H1 (cell line): Measurements from ENCODE around the gene MTIF3. TPM values are rescaled to one million over a fixed set of nuclear protein-coding genes. Genes with fewer than 3 reads are reported as not detected.

ENCODE experiments used
- CTCF ChIA-PET: fragments of 300-600 bp; sonication (Branson Sonifier 250); formaldehyde crosslinking; loops from one replicate; lab custom pipeline; 2021; ENCODE audit not compliant: partially characterized antibody; lab: Charles Lee
- POLR2A ChIA-PET: fragments of 300-600 bp; sonication (Branson Sonifier 250); formaldehyde crosslinking; loops from one replicate; lab custom pipeline; 2021; ENCODE audit warnings: inconsistent platforms; ENCODE audit not compliant: partially characterized antibody; lab: Charles Lee
- DNase-seq, 2 experiments: peaks; one replicate each; pipeline versions ENCODE4 v3.0.0 to v3.0.0-alpha.2; 2010 to 2022; ENCODE audit warnings: low spot score in 2 of 2, low read depth in 1 of 2, mixed read lengths in 1 of 2
- FAIRE-seq: peaks from 2 replicates; lab custom pipeline; 2011; peaks lifted over from hg19 to GRCh38; lab: Jason Lieb, UNC
- H2AFZ ChIP-seq: 2 replicates; pipeline ENCODE4 v1.8.1; 2012; ENCODE audit warnings: low read length, inconsistent platforms
- H2AK5ac ChIP-seq: 2 replicates; pipeline ENCODE4 v1.6.1; 2013; ENCODE audit warnings: low read depth, low read length
- H2BK120ac ChIP-seq: replicated peaks from 2 replicates; pipeline ENCODE3; 2013; ENCODE audit warnings: low read depth, low read length, inconsistent platforms
- H2BK12ac ChIP-seq: 2 replicates; pipeline ENCODE4 v1.6.1; 2013; ENCODE audit warnings: low read depth, low read length
- H2BK15ac ChIP-seq: 2 replicates; pipeline ENCODE4 v1.6.1; 2013; ENCODE audit warnings: low read length
- H2BK20ac ChIP-seq: 2 replicates; pipeline ENCODE4 v1.6.1; 2013; ENCODE audit warnings: low read length
- H2BK5ac ChIP-seq: 2 replicates; pipeline ENCODE4 v1.6.1; 2013; ENCODE audit warnings: low read depth, low read length
- H3K14ac ChIP-seq: 2 replicates; pipeline ENCODE4 v1.6.1; 2013; ENCODE audit warnings: inconsistent platforms; ENCODE audit not compliant: insufficient read length
- H3K18ac ChIP-seq: 2 replicates; pipeline ENCODE4 v1.6.1; 2013; ENCODE audit warnings: low read length; ENCODE audit errors: extremely low read depth
- H3K23ac ChIP-seq: 2 replicates; pipeline ENCODE4 v1.6.1; 2013; ENCODE audit warnings: inconsistent platforms; ENCODE audit not compliant: insufficient read length
- H3K23me2 ChIP-seq: 2 replicates; pipeline ENCODE4 v1.6.1; 2013; ENCODE audit warnings: low read depth, low read length
- H3K27ac ChIP-seq: 2 replicates; pipeline ENCODE4 v1.6.1; 2011; ENCODE audit warnings: low read depth, low read length, inconsistent platforms
- H3K27me3 ChIP-seq, 4 experiments: replicated peaks in 1 of 4; 1 replicate in 1 of 4; 2 replicates in 3 of 4; pipeline versions ENCODE4 v1.6.1 to v1.8.1; 2011 to 2013; ENCODE audit warnings: low read length in 3 of 4, mild to moderate bottlenecking in 3 of 4, inconsistent platforms in 2 of 4, mixed read lengths in 2 of 4, moderate library complexity in 1 of 4; ENCODE audit not compliant: control insufficient read depth in 3 of 4, insufficient read depth in 3 of 4; ENCODE audit errors: extremely low read depth in 1 of 4
- H3K36me3 ChIP-seq, 4 experiments: 2 replicates each; pipeline versions ENCODE4 v1.6.1 to v1.8.1; 2011 to 2013; ENCODE audit warnings: mild to moderate bottlenecking in 4 of 4, low read length in 3 of 4, moderate library complexity in 2 of 4, control low read depth in 1 of 4, inconsistent platforms in 1 of 4; ENCODE audit not compliant: insufficient read depth in 4 of 4, control insufficient read depth in 2 of 4
- H3K4ac ChIP-seq: replicated peaks from 2 replicates; pipeline ENCODE3; 2013; ENCODE audit warnings: low read length, low read depth, mixed read lengths, inconsistent platforms; ENCODE audit not compliant: insufficient read length
- H3K4me1 ChIP-seq, 4 experiments: replicated peaks in 1 of 4; 1 replicate in 1 of 4; 2 replicates in 3 of 4; pipeline versions ENCODE4 v1.6.1 to v1.8.1; 2011 to 2013; ENCODE audit warnings: low read length in 3 of 4, inconsistent platforms in 2 of 4, mixed read lengths in 1 of 4; ENCODE audit not compliant: insufficient read depth in 4 of 4, control insufficient read depth in 3 of 4
- H3K4me2 ChIP-seq, 2 experiments: 2 replicates each; pipeline versions ENCODE4 v1.6.1 to v1.8.1; 2011 to 2013; ENCODE audit warnings: low read depth in 2 of 2, low read length in 2 of 2, control low read depth in 1 of 2, inconsistent platforms in 1 of 2, mild to moderate bottlenecking in 1 of 2; ENCODE audit not compliant: insufficient read depth in 1 of 2
- H3K4me3 ChIP-seq, 4 experiments: fragments of 200-600, 300-600 bp in 1 of 4; sonication (generic), shearing (Covaris generic), sonication (Bioruptor Twin) in 1 of 4; 2 replicates each; pipeline versions ENCODE4 v1.5.1 to v1.8.1; 2011 to 2016; ENCODE audit warnings: low read length in 4 of 4, low read depth in 3 of 4, control low read depth in 2 of 4, inconsistent platforms in 2 of 4, mild to moderate bottlenecking in 2 of 4, mixed read lengths in 1 of 4, moderate library complexity in 1 of 4; ENCODE audit not compliant: insufficient read depth in 2 of 4; ENCODE audit errors: extremely low read depth in 1 of 4
- H3K56ac ChIP-seq: replicated peaks from 2 replicates; pipeline ENCODE3; 2013; ENCODE audit warnings: low read depth, mild to moderate bottlenecking, mixed read lengths, low read length, inconsistent platforms; ENCODE audit not compliant: insufficient read length
- H3K79me1 ChIP-seq: 2 replicates; pipeline ENCODE4 v1.6.1; 2013; ENCODE audit warnings: low read depth, low read length, control low read depth
- H3K79me2 ChIP-seq, 2 experiments: 2 replicates each; pipeline versions ENCODE4 v1.6.1 to v1.8.1; 2012 to 2013; ENCODE audit warnings: low read length in 2 of 2, mild to moderate bottlenecking in 2 of 2, inconsistent platforms in 1 of 2; ENCODE audit not compliant: insufficient read depth in 2 of 2, control insufficient read depth in 1 of 2
- H3K9ac ChIP-seq, 4 experiments: replicated peaks in 1 of 4; 1 replicate in 1 of 4; 2 replicates in 3 of 4; pipeline versions ENCODE4 v1.6.1 to v1.8.1; 2011 to 2013; ENCODE audit warnings: low read depth in 3 of 4, low read length in 3 of 4, control low read depth in 2 of 4, mild to moderate bottlenecking in 2 of 4, moderate library complexity in 2 of 4, inconsistent platforms in 1 of 4; ENCODE audit errors: extremely low read depth in 1 of 4
- H3K9me3 ChIP-seq, 2 experiments: 2 replicates each; pipeline versions ENCODE4 v1.6.1 to v1.8.1; 2012 to 2013; ENCODE audit warnings: mild to moderate bottlenecking in 2 of 2, moderate library complexity in 2 of 2, control low read depth in 1 of 2, inconsistent platforms in 1 of 2, low read depth in 1 of 2, low read length in 1 of 2, mixed read lengths in 1 of 2; ENCODE audit not compliant: insufficient read depth in 2 of 2
- H4K20me1 ChIP-seq, 2 experiments: replicated peaks in 1 of 2; 2 replicates each; pipeline versions ENCODE3 to v1.8.1; 2011 to 2013; ENCODE audit warnings: inconsistent platforms in 2 of 2, low read length in 2 of 2, mild to moderate bottlenecking in 1 of 2; ENCODE audit not compliant: insufficient read depth in 2 of 2, control insufficient read depth in 1 of 2
- H4K5ac ChIP-seq: 2 replicates; pipeline ENCODE4 v1.6.1; 2013; ENCODE audit warnings: low read length, low read depth, mixed read lengths, inconsistent platforms; ENCODE audit not compliant: insufficient read length
- H4K8ac ChIP-seq: 2 replicates; pipeline ENCODE4 v1.8.0; 2013; ENCODE audit warnings: mild to moderate bottlenecking, moderate library complexity, low read length, inconsistent platforms; ENCODE audit not compliant: insufficient read depth; ENCODE audit errors: extremely low read depth
- H4K91ac ChIP-seq: replicated peaks from 2 replicates; pipeline ENCODE3; 2013; ENCODE audit warnings: low read length, mixed read lengths, inconsistent platforms; ENCODE audit not compliant: insufficient read length
- BCL11A ChIP-seq, 2 experiments: IDR thresholded peaks; one replicate each; pipeline ENCODE4 v1.6.1; 2011; ENCODE audit warnings: low read depth in 2 of 2, low read length in 2 of 2, mild to moderate bottlenecking in 2 of 2
- HDAC2 ChIP-seq, 2 experiments: fragments of 300-600 bp in 1 of 2; sonication (generic) in 1 of 2; IDR thresholded peaks; 2 replicates each; pipeline ENCODE4 v1.6.1; 2011 to 2012; ENCODE audit warnings: low read depth in 2 of 2, low read length in 2 of 2, mild to moderate bottlenecking in 2 of 2, moderate library complexity in 2 of 2, borderline replicate concordance in 1 of 2, inconsistent platforms in 1 of 2
- PHF8 ChIP-seq: fragments of 200-600 bp; sonication (generic); conservative IDR thresholded peaks from 2 replicates; pipeline ENCODE4 v1.7.1; 2012; ENCODE audit warnings: low read depth, mild to moderate bottlenecking, inconsistent platforms, low read length, moderate library complexity
- TEAD4 ChIP-seq: IDR thresholded peaks from 2 replicates; pipeline ENCODE4 v1.6.1; 2012; ENCODE audit warnings: low read depth, low read length, inconsistent platforms, mixed read lengths
- WGBS, 2 experiments: shearing (Covaris generic) in 1 of 2; methylation state at CpG; one replicate each; pipeline versions ENCODE4 v1.1.6 to v1.1.7; 2013 to 2015; ENCODE audit warnings: low lambda C conversion rate in 2 of 2, mixed read lengths in 2 of 2, inconsistent platforms in 1 of 2, low coverage in 1 of 2, missing lambda C conversion rate in 1 of 2; ENCODE audit not compliant: insufficient replicate concordance in 2 of 2, insufficient coverage in 1 of 2, insufficient read length in 1 of 2; ENCODE audit errors: extremely low coverage in 1 of 2, missing lambda C conversion rate in 1 of 2; 5-methylcytosine and 5-hydroxymethylcytosine counted together
- polyA plus RNA-seq, 7 experiments: library from polyadenylated mRNA; depleted of rRNA in 3 of 7; stranded (reverse) in 5 of 7; unstranded in 2 of 7; fragments of >200 nt in 5 of 7; fragments of 200-250 nt in 2 of 7; gene quantifications; 1 replicate in 5 of 7; 2 replicates in 1 of 7; 4 replicates in 1 of 7; pipeline versions ENCODE4 v1.2.1 to v1.2.3, GENCODE V29; 2011 to 2013; ENCODE audit warnings: missing spikeins in 2 of 7, mixed read lengths in 2 of 7
- total RNA-seq: library from RNA; stranded (reverse); fragmentation: NEBNext Ultra II Directional; extraction: Animal tissue kit (Norgen Biotek cat#: 25700); gene quantifications from 2 replicates; pipeline ENCODE4 v1.2.1, GENCODE V29; 2021

The MTIF3 gene
- total and polyA plus RNA-seq, 2 of the 8 experiments (the other 6 are each of a cell fraction or from before 2014, with no cell fraction given): 29.4 to 36.4 TPM

DNA sequence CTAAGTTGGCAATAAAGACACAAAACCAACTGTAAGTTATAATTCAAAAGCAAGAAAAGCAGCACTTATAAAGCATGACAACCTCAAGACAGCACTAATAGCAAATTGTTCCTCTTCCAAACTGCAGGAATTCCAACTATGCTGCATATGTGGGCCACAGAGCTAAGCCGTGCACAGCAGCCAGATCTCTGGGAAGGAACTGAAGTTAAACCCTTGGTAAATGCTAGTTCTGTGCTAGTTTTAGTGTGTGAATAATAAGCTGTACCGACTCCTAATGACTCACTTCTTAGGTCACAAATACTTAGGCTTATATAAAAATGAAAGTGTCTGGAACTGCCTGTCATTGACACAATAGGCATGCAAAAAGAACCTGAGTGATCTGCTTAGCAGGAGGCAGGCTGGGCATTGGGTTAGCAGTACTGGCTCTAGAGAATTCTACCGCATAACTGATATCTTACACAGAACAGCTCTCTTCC lies 47.1 kb downstream of the MTIF3 start:
- no peak for DNase-seq
- FAIRE-seq: peak; percentile 80
- Histone ChIP-seq H3K14ac (no peak overlapping the region), H3K56ac (no peak overlapping the region), H4K91ac (no peak overlapping the region), H4K20me1 (no peaks in the 10 kb centered on the region), H3K27me3 (no peaks in the 10 kb centered on the region), H4K8ac (no peak overlapping the region), H3K4me1 (peaks cover 6 to 10% (median 8%) of the 10 kb centered on the region in 4 experiments; a peak in 6 of 7 replicates), H3K79me2 (no peaks in the 10 kb centered on the region), H2BK20ac (no peak overlapping the region), H2BK12ac (no peak overlapping the region), H2BK15ac (no peak overlapping the region), H4K5ac (no peak overlapping the region), H2BK5ac (no peak overlapping the region), H3K4ac (no peak overlapping the region), H3K4me2 (peak overlapping the region in 1 of 2 experiments; percentile 9; a peak in 1 of 4 replicates), H2AK5ac (no peak overlapping the region), H3K36me3 (no peaks in the 10 kb centered on the region), H3K79me1 (no peaks in the 10 kb centered on the region), H2BK120ac (no peak overlapping the region), H3K18ac (no peak overlapping the region), H2AFZ (peak overlapping the region; percentile 30; the same call in 1 of the 2 replicates), H3K23me2 (no peaks in the 10 kb centered on the region), H3K4me3 (no peak overlapping the region), H3K23ac (no peak overlapping the region), H3K9me3 (no peaks in the 10 kb centered on the region), H3K9ac (no peak overlapping the region), H3K27ac (no peak overlapping the region)
- WGBS, 2 experiments: 53% methylated on average over 3 of the region's 3 CpGs; no CpG with 5 or more reads in 1 of the 2 experiments
- ChIA-PET CTCF (interaction anchor here (0.8 to 3.8 kb wide), 8 partner anchors 9 to 41 kb away, joined by 3 to 28 read pairs (median 4); partner anchors contain the start of gene GTF3A), POLR2A (interaction anchor here (0.7 kb wide), 1 partner anchor 22 kb away, joined by 3 read pairs; no protein-coding TSS in a partner anchor)
- no peak for TF ChIP-seq PHF8
- TF ChIP-seq TEAD4: peak; percentile 97
- no peak for TF ChIP-seq BCL11A (IDR thresholded peaks at IDR 0.05; ENCODE audit: low read depth in 2 of 2, low read length in 2 of 2)
- no peak for TF ChIP-seq HDAC2 (IDR thresholded peaks at IDR 0.05; ENCODE audit: borderline replicate concordance in 1 of 2, low read depth in 2 of 2, low read length in 2 of 2)
